Inflammatory macrophage (primary cell): ENCODE measurements around the gene TKT.
A peak's percentile ranks its signal among the peaks of the same experiment; 100 is the strongest.

Experiments
- DNase-seq, 2 donors: peaks; one replicate each; pipeline ENCODE4 v3.0.0-alpha.2; 2020 to 2022

Gene TKT

GRCh38 chr3:53224026-53224425 is 31.8 kb downstream of the TKT start:
- no peak for DNase-seq

GRCh38 chr3:53223541-53223966 is 32.3 kb downstream of the TKT start:
- DNase-seq, result no peak

DNA sequence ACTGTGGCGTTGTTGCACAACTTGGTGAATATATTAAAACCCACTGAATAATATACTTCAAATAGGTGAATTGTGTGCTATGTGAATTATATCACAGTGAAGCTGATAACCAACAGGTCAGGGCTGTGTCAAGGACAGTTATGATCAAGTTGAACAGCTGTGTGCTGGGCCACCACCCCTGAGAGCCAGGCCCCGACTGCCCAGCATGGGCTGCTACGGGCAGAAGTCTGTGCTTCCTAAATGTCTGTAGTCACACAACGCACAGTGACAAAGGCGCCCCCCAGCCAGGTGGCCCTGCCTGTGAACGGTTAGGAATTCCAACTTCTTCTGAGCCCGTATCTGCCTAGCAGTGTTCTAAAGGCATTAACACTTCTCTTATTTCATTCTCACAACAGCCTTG is 32.8 kb downstream of the TKT start:
- DNase-seq, result no peak

- DNase-seq, result no peak
These were observed 33.5 kb downstream of the TKT start for GRCh38 chr3:53222183-53222901.

DNA sequence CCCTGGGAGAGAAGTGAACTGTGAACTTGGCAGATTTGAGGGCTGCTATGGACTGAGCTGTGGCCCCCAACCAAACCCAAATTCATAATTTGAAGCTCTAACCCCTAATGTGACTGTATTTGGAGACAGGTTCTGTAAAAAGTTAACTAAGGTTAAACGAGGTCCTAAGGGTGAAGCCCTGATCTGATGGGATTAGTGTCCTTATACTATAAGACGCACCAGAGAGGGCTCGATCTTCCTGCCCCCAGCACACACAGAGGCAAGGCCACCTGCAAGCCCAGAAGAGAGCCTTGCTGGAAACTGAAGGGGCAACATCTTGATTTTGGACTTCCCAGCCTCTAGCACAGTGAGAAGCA is 34.0 kb downstream of the TKT start:
- DNase-seq, result no peak

DNA sequence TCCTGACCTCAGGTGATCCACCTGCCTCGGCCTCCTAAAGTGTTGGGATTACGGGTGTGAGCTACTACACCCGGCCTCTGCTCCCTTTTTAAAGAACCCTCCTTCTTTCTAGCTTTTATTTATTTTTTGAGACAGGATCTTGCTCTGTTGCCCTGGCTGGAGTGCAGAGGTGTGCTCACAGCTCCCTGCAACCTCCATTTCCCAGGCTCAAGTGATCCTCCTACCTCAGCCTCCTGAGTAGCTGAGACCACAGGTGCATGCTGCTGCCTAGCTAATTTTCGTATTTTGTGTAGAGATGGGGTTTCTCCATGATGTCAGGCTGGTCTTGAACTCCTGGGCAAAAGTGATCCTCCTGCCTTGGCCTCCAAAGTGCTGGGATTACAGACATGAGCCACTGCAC is 34.5 kb downstream of the TKT start:
- no peak for DNase-seq

GRCh38 chr3:53219895-53220483 is 35.8 kb downstream of the TKT start:
- peak; percentile 88 to 89 for DNase-seq

- DNase-seq, result peak; percentile 80 to 81
These were observed 37.7 kb downstream of the TKT start for GRCh38 chr3:53218131-53218530.

DNA sequence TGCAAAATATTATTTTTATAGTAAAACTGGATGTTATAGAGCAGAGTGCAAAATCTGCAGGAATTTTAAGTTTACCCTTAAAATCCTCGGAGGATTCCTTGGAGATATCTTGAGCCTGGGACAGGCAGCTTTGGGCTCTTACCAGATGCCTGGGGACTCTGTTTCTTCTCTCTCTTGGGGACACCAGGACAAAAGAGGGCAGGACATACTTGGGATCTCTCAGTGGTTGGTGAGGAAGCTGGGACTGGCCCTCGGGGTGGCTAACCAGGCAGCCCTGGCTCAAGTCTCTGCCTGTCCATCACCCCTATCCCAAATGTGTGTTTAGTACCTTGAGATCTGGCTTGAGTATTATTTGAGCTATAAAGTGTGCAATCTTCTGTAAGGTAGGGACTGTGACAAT is 38.6 kb downstream of the TKT start:
- no peak for DNase-seq

GRCh38 chr3:53216723-53217122 is 39.1 kb downstream of the TKT start:
- DNase-seq, result no peak

GRCh38 chr3:53215816-53216215 is 40.0 kb downstream of the TKT start:
- no peak for DNase-seq

GRCh38 chr3:53213276-53213675 is 42.5 kb downstream of the TKT start:
- no peak for DNase-seq

- peak; percentile 36 to 49 for DNase-seq
These were observed 43.8 kb downstream of the TKT start for GRCh38 chr3:53211706-53212702.

DNA sequence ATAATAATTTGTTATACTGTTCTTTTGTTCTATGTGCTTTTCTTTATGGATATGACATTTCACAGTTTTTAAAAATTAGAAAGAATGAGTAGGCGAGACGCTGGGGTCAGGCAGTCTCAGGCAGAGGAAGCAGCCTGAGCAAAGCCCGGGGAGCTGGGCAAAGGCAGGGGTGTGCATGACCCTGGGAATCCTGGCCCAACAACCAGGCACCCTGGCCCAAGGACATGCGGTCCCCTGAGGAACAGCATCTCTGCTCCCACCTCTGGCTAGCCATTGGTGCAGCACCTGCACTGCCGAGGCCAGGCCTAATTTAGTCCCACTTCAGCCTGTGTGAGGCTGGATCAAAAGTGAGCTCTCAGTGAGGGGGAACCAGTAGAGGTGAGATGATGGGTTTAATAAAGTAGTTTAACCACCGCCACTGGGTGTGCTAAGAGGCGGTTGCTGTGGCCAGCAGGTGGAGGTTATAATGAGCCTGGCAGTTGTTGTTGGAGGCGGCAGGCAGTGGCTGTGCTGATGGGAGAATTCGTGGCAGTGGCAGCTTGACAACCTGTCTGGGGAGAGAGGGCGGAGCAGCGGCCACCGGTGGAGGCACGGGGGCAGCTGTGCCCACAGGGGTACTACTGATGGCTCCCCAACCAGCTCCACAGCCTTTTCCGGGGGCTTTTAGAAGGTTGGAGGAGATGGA is 53.3 kb downstream of the TKT start:
- no peak for DNase-seq

- no peak for DNase-seq
These were observed 55.0 kb downstream of the TKT start for GRCh38 chr3:53200501-53201498.

DNA sequence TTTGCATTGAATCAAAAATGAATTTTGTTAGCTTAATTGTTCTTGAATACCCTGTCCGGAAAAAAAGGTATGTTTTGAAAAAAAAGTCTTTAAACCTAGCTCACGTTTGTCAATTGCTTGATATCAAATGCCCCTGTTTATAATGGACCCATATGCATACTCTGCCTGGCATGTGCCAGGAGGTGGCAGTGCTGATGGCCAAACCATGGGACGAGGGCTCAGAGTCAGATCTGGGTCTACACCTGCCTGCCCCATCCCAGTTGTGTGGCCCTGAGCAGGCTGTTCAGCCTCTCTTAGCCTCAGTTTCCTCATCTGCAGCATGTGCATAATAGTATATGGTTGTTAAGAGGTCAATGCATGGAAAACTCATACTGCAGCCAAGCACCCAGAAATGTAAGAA is 56.0 kb downstream of the TKT start:
- no peak for DNase-seq

GRCh38 chr3:53198996-53199395 is 56.8 kb downstream of the TKT start:
- no peak for DNase-seq

- DNase-seq, result no peak
These were observed 57.4 kb downstream of the TKT start for GRCh38 chr3:53198256-53198977.

DNA sequence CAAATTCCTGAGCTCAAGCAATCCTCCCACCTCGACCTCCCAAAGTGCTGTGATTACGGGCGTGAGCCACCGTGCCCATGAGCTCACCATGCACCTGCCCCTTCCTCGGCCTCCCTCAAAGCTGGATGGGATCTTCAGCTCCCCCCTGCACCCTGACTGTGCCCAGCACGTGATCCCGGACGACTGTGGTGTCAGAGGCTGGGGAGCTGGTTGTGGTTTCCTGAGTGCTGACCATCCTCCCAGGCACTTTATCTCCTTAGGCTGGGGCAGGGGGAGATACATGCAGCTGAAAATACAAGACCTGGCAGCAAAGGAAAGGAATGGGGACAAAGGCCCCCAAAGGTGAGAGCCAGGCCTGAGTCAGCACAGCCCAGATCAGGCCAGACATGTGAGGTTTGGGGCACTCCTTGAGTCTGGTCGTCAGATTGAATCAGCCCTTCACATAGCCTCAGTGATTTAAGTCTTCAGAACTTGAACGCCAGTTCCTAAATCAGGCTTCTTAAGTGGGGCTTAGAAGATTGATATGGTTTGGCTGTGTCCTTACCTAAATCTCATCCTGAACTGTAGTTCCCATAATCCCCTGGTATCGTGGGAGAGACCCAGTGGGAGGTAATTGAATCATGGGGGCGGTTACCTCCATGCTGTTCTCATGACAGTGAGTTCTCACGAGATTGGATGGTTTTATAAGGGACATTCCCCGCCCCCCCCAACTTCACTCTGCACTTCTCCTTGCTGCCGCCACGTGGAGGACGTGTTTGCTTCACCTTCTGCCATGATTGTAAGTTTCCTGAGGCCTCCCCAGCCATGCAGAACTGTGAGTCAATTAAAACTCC is 59.0 kb downstream of the TKT start:
- DNase-seq, result peak; percentile 83 to 90
